ENCODE measurements around the gene CNRIP1.

The CNRIP1 gene

DNA sequence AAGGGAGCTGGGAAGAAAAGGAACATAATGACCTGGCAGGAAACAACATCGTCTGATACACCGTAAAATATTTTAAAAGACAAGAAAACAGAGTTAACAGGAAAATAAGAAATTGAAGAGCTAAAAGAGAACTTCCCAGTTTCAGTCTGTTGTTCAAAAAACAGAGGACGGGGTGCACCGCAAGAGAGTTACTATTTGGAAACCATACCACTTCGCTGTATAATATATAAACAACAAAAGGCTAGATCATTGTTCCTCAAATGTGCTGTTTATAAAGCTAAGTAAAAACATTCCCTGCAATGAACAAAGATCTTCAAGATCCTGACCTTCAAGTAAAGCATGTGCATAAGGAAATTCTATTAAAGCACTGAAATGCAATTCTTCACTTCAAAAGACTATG is 69.6 kb downstream of the CNRIP1 start:
- no peak for DNase-seq

GRCh38 chr2:68248806-68249205 is 70.9 kb downstream of the CNRIP1 start:
- DNase-seq: no peak

GRCh38 chr2:68248361-68248760 is 71.4 kb downstream of the CNRIP1 start:
- DNase-seq: no peak

DNA sequence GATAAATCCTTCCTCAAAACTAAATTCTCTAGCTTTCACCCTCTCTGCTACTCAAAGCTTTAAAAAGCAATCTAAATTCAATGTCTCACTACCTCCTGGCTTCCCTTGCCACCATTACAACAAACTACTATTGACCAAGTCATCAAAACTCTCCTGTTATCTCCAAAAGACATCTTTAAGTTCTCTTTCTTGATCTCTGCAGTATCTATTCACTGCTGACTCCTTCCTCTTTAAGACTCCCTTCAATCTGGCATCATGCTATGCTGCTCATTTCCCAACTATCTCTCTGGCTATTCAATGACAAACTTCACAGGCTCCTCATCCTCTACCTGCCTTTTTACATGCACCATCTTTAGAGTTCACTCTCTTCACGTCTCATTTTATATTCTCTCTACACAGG is 73.4 kb downstream of the CNRIP1 start:
- DNase-seq: no peak

- no peak for DNase-seq
Measured at GRCh38 chr2:68245672-68246071, 74.1 kb downstream of the CNRIP1 start.

- no peak for DNase-seq
Measured at GRCh38 chr2:68245066-68245465, 74.7 kb downstream of the CNRIP1 start.

DNA sequence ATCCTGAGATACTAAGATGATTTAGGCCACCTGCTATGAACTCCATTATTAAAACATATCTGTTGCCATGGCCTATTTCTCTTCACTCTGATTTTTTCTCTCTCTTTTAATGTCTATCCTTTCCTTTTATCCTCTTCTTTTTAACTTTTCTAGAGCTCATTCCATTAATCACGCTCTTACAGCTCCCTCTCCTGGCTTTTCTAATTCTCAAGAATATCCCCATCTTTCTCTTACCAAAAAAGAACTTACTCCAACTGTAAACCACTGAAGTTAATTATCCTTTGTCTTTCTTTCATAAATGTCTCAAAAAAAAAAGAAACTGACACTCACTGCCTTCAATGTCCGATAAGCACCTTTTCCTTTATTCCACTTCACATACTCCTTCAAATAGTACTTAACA is 75.3 kb downstream of the CNRIP1 start:
- no peak for DNase-seq
